Measurements from ENCODE around the gene POU5F1. TPM values are rescaled to one million over a fixed set of nuclear protein-coding genes. Genes with fewer than 3 reads are reported as not detected.

Gene POU5F1
- total RNA-seq, 2 experiments from 2014 or later, result 0.15 TPM; not detected in 1

DNA sequence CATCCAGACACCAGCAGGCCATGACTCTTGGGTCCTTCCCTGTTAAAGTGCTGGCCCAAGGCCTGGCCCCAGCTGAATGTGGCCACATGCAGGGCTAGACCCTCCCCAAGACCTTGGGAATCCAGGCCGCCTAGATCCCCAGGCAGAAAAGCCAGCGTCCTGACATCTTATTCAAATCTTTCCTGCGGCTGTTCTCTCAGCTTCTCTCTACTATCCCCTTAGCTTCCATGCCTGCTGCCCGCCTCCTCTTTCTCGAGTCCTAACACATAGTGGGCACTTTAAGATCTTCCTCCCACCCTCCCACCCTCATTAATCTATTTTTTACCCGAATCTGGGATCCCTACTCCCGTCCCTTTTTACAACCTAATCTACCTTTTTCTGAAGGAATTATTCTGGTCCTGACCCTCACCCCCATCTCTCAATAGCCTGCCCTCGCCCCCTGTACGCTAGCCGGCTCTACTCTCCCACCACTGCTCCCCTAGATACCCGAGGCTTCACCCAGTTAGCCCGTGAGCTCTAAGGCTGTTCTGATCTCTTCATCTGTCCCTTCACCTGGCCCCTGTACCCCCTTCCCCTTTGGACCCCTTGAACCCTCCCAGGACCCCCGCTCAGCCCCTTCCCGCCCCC, 12.9 kb downstream of the POU5F1 start, which contains the start of gene CCHCR1:
TSS of gene CCHCR1 (minus strand) at position 290 of the 627 bp plus-strand sequence. CDS start at position 88, 202 bp downstream.
- POLR2A ChIA-PET, result no interaction called here
- CTCF ChIA-PET, result interaction anchor here (1.4 to 1.5 kb wide), 2 partner anchors 12 to 20 kb away, joined by 4 read pairs; no protein-coding TSS in a partner anchor

DNA sequence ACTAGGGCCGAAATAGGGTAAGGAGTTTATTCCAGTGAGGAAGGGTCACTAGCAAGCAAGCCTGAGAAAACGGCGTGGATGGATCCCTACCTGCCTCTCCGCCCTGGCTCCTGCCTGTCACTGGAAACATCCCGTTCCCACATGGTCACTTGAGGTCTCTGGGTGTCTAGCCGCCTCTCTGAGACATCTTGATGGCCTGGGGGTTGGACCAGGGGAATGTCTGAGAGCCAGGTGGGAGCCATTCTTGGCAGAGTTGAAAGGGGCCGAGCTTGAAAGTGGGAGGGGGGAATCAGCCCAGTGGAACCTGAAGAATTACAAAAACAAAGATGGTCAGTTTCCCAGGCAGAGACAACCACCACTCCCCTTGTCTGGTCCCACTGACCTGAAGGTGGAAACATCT, 13.8 kb downstream of the POU5F1 start:
- CTCF ChIA-PET, result no interaction called here
- POLR2A ChIA-PET, result no interaction called here

DNA sequence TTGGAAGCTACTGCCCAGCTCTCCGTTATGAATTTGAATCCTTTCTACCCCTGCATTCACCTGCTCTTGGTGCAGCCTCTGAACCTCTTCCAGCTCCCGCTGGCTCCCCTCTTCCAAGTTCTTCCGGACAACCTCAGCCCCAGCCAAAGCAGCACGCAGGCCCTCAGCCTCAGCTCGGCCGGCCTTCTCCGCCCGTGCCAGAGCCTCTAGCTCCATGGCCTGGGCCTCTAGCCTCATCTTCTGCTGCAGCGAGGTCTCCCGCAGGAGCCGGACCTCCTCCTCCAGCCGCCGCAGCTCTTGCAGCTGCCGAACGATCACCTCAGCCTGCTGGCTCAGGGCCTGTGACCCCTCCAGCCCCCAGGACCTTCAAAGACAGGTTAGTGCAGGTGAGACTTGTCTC, 16.0 kb downstream of the POU5F1 start:
- POLR2A ChIA-PET, result no interaction called here
- CTCF ChIA-PET, result no interaction called here

DNA sequence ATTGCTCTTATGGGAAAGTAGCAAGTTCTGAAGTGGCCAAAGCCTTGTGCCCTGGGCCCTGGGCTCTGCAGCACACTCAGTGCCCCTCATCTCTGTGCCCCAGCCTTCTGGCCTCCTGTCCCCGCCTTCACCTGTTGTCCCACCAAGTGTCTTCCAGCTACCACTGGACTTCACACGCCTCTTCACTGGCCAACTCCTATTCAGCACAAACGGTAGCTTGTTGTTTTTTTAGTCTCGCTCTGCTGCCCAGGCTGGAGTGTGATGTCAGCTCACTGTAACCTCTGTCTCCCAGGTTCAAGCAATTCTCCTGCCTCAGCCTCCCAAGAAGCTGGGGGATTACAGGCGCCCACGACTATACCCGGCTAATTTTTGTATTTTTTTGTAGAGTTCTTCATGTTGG, 17.7 kb downstream of the POU5F1 start:
- ChIA-PET CTCF (interaction anchor here (0.6 kb wide), 1 partner anchor 407 kb away, joined by 3 read pairs; no protein-coding TSS in a partner anchor), POLR2A (no interaction called here)

DNA sequence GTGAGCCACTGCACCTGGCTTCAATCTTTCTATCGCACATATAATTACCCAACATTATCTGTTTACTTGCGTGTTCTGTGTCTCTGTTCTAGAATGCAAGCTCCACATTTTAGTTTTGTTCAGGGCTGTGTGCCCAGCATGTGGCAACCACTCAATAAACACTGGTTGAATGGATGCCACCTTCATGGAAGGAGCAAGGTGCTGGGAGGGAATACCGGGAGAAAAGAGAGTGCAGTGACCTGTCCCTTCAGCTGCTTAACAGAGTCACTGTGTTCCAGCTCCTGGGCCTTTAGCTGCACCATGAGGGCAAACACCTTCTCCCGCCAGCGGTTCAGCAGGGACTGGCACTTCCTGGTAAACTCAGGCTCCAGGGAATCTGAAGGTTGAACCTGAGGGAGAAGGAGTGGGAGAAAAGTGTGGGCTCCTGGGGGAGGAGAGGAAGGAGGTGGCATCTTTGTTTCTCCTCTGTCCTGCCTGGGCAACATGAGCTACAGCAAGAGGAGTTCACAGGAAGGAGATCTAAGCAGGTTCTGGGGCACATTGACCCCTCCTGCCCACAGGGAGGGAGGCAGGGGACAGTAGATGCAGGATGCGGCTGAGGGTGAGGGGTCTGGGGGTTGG, 20.5 kb downstream of the POU5F1 start:
- POLR2A ChIA-PET, result no interaction called here
- CTCF ChIA-PET, result interaction anchor here (0.5 to 2.1 kb wide), 2 partner anchors 11 to 413 kb away, joined by 3 to 6 read pairs; partner anchors contain the start of gene PSORS1C2

DNA sequence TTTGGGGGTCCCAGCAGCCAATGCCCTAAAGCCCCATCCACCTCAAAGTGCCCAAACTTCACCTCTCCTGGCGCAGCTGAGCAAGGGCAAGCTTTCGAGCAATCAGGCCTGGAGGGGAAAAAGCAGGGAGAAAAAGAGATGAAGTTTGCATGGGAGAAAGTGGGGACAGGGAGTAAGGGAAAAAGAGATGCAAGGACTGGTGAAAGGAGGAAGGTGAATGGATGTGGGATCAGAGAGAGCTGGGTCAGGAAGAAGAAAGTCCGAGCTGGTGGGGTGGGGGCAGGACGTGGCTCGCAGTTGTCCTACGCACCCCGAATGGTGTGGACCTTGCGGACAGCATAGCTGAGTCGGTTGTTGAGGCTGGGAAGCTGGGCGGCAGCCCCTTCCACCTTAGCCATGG, 25.1 kb downstream of the POU5F1 start:
- ChIA-PET CTCF (no interaction called here), POLR2A (no interaction called here)

DNA sequence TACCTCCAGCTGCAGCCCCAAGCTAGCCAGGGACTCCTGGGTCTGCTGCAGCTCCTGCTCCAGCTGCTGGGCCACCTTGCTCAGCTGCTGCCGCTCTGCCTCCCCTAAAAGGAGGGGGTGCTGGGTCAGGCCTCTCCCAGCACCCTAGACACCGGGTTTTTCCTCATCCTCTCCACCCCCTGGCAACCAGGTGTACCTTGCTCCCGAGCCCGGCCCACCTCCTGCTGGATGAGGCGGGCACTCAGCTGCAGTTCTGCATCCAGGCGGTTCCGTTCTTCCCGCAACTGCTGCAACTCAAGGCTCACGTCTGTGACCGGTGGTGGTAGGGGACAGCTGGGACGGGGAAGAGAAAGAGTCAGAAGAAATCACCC, 25.5 kb downstream of the POU5F1 start:
- ChIA-PET POLR2A (no interaction called here), CTCF (no interaction called here)

DNA sequence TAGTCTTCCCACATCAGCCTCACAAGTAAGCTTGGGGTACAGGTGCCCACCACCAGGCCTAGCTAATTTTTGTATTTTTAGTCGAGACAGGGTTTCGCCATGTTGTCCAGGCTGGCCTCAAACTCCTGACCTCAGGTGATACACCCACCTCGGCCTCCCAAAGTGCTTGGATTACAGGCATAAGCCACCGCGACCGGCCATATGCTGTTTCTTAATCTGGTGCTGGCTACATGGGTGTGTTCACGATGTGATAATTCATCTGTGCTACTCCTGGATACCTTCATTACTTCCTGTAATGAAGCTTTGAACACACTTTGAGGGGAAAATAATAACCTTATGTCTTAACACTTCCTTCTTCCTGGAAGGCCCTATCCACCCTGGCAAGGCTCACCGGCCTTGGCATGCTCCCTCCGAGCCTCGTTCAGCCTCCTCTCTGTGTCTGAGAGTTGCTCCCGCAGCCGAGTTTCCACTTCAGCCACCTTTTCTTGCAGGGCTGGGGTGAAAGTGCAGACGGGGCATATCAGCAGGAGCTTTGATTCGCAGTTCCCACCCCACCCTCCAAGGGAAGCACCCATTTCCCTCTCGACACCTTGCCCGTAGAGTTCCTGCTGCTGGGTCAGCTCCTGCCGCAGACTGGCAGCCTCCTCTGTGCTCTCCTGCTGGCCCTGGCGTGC, 26.0 kb downstream of the POU5F1 start:
- POLR2A ChIA-PET, result no interaction called here
- CTCF ChIA-PET, result interaction anchor here (1.5 kb wide), 1 partner anchor 14 kb away, joined by 6 read pairs; no protein-coding TSS in a partner anchor

DNA sequence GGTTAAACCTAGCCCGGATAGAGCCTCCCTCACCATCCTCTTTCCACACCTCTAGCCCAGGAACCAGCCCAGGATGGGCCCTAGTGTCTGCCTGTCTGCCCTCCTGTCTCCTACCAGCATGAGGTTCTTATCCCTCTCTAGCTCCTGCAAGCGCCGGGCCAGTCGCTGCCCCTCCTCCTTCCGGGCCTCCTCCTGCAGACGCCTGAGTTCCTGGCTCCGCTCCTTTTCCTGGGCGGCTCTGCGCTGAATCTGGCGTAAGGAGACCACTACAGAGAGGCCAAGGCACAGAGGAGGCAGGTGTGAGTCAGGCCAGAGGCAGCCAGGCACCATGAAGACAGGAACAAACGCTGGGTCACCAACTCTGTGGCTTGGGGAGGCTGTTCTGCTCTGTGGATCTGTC, 27.3 kb downstream of the POU5F1 start:
- ChIA-PET POLR2A (no interaction called here), CTCF (interaction anchor here (1.5 kb wide), 1 partner anchor 13 kb away, joined by 6 read pairs; no protein-coding TSS in a partner anchor)

DNA sequence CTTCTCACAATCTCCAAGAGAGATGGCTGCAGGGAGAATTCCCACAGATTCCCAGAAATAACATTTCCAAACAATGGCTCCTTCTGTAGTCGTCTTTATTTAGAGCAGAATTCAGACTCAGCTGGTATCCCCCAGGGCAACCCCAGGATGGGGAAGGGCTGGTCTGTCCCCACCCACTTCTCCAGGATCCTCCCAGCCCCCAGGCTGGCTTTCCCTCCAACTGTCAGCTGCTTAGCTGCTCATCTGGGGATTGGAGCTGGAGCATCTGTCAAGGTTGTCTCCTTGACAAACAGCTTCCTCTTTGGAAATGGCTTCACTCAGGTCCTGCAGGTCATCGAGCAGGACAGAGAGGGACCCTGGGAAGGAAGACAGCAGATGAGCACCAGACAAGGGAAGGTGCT, 28.1 kb downstream of the POU5F1 start:
- POLR2A ChIA-PET, result no interaction called here

DNA sequence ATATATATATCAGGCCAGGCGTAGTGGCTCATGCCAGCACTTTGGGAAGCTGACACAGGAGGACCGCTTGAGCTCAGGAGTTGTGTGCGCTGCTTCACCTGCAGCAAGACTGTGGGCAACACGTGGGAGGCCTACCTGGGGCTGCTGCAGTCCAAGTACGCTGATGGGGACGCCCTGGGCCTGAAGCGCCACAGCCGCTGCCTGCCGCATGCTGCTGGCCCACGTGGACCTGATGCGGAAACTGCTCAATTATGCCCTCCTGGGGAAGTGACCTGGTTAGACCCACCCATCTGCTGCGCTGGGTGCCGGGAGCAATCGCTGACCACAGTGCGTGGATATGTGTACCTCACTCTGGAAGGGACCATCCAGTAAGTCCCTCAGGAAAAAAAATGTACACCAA, 29.8 kb downstream of the POU5F1 start:
- ChIA-PET CTCF (no interaction called here), POLR2A (no interaction called here)

More for the DNA sequence above, 28.1 kb downstream of the POU5F1 start:
- CTCF ChIA-PET, result interaction anchor here (1.1 to 1.3 kb wide), 2 partner anchors 18 to 50 kb away, joined by 3 to 5 read pairs; no protein-coding TSS in a partner anchor

DNA sequence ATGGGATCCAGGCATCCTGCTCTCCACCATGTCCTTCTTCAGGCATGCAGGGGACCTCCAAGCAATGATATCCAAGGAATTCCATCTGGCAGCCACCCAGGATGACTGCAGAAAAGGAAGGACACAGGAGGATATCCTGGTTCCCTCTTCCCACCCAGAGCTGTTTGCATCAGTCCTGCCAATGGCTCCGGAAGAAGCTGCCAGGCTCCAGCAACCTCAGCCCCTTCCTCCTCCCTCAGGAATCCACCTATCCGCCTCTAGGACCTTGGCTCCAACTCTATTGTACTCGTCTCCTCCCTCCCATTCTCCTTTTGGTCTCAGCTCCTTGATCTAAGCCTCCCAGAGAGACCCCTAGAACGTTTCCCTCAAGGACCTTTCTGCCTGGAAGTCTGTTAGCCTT, 30.9 kb downstream of the POU5F1 start:
- POLR2A ChIA-PET, result no interaction called here
- CTCF ChIA-PET, result interaction anchor here (0.9 to 3.2 kb wide), 3 partner anchors 11 to 236 kb away, joined by 3 to 18 read pairs (median 6); no protein-coding TSS in a partner anchor

DNA sequence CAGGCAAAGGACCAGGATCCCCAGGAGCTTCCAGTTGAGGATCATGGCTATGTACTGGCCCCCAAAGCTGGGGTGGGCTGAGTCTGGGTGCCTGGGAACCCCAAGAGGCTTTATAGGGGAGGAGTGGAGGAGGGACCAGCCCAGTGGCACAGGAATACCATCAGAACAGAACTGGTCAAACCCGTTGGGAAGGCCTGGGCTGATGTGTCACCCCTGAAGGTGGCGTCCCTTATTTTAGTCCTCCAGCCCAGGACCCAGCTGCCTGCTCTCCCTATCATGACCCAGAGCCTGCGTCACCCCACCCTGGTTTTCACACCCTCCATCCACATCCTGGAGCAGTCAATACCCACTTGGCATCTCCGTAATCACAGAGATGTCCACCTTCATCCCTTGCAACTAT, 31.5 kb downstream of the POU5F1 start, which contains the start of gene PSORS1C2:
TSS of gene PSORS1C2 (minus strand) at position 85 of the 400 bp plus-strand sequence. CDS start at position 45, 40 bp downstream.
- ChIA-PET CTCF (interaction anchor here (0.6 to 3.2 kb wide), 6 partner anchors 8 to 236 kb away, joined by 3 to 18 read pairs (median 4); no protein-coding TSS in a partner anchor), POLR2A (no interaction called here)

DNA sequence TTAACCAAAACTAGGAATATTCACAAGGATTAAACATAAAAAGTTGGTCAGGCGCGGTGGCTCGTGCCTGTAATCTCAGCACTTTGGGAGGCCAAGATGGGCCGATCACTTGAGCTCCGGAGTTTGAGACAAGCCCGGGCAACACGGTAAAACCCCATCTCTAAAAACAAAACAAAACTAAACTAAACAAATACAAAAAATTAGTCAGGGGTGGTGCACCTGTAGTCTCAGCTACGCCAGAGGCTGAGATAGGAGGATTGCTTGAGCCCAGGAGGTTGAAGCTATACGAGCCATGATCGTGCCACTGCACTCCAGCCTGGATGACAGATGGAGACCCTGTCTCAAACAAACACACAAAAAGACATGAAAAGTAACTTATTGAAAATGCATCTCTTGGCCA, 34.8 kb downstream of the POU5F1 start:
- POLR2A ChIA-PET, result no interaction called here
- CTCF ChIA-PET, result interaction anchor here (0.8 to 1.3 kb wide), 2 partner anchors 8 to 231 kb away, joined by 3 to 4 read pairs; no protein-coding TSS in a partner anchor

DNA sequence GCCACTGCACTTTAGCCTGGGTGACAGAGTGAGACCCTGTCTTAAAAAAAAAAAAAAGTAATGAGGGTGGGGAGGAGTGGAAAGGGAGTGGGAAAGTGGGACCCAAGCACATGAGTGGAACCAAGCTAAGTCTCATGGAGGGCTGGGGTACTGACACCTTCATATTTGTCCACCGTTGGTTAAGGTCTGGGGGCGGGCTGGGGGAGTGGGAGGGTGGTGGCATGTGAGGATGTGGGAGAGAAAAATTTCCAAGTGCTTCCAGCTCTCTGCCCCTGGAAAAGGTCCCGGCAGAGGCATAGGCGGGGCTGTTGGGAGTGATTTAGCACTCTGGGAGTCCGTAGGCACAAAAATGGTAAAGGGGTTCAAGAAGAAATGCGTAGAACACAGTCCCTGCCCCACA, 37.7 kb downstream of the POU5F1 start:
- ChIA-PET POLR2A (interaction anchor here (0.5 to 0.7 kb wide), 3 partner anchors 177 to 379 kb away, joined by 4 to 6 read pairs (median 4); no protein-coding TSS in a partner anchor), CTCF (interaction anchor here (0.5 to 1.5 kb wide), 2 partner anchors 56 to 60 kb away, joined by 3 to 5 read pairs; no protein-coding TSS in a partner anchor)

DNA sequence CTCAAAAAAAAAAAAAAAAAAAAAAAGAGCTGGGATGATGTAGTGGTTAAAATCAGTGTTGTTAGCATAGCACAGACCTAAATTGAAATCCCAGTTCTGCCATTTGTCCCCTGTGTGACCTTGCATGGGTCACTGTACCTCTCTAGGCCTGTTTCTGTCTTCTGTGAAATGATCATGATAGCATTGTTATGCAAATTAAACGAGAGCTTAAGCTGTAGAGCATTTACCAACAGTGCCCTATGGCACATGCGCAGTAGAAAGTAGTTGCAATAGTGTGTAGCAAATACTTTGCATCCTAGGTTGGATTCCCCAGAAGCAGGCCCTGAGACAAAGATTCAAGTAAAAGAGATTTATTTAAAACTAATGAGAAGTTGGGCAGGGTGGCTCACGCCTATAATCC, 38.9 kb downstream of the POU5F1 start:
- ChIA-PET CTCF (no interaction called here), POLR2A (no interaction called here)

DNA sequence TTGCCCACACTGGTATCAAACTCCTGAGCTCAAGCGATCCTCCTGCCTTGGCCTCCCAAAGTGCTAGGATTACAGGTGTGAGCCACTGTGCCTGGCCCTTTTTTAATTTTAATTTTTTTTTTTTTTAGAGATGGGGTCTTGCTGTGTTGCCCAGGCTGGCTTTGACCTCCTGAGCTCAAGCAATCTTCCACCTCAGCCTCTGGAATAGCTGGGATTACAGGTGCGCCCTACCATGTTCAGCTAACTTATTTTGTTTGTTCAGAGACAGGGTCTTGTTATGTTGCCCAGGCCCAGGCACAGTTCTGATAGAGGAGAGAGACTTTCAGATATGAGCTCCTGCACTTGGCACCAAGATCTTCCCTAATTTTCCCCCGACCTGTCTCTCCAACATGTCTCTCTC, 39.7 kb downstream of the POU5F1 start:
- CTCF ChIA-PET, result interaction anchor here (1.1 to 1.8 kb wide), 4 partner anchors 13 to 268 kb away, joined by 3 to 6 read pairs (median 4); no protein-coding TSS in a partner anchor
- POLR2A ChIA-PET, result interaction anchor here (0.7 kb wide), 1 partner anchor 49 kb away, joined by 7 read pairs; no protein-coding TSS in a partner anchor

DNA sequence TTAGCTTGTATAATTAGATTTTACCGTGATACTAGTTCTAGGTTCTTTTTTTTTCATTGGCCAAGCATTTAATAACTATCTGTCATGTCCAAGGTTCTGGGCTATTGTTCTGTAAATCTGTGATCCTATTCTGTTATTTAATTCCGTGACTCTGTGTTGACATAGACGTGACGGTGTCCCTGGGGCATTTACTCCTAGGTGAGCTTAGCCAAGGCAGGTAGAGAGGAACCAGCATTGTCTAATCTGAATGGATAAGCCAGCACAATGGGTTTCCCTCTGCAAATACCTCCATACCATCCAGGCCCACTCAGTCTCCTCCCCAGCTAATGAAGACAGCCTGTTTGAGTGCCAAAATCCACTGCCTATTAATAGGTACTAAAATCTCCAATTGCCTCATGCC, 41.4 kb downstream of the POU5F1 start:
- ChIA-PET POLR2A (no interaction called here), CTCF (interaction anchor here (0.6 to 1.8 kb wide), 4 partner anchors 8 to 248 kb away, joined by 3 to 6 read pairs (median 5); no protein-coding TSS in a partner anchor)

DNA sequence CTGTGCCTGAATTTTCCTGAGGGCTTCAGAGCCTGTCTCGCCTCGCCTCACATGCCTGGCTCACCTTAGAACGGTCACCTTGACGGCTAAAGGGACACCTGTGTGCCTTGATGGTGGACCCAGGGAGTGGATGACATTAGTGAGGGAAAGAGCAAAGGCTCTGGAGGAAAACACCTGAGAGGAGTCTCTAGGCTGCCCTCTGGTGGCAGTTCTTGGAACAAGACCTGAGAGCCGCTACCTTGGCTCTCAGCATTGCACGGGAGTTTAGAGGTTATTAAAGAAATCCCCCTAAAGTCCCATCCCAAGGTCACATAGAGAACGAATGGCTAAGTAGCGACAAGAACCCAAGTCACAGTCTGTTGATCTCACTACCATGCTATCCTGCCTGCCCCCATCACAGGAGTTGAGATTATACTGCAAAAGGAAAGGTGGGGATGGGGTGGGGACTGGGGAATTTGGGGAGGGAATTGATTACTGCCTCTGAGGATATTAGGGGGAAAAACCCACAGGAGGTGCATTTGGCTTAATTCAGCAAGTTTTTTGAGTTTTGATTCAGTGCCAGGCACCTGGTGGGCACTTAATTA, 42.3 kb downstream of the POU5F1 start:
- POLR2A ChIA-PET, result no interaction called here
- CTCF ChIA-PET, result interaction anchor here (0.6 to 1.8 kb wide), 6 partner anchors 8 to 376 kb away, joined by 3 to 6 read pairs (median 4); no protein-coding TSS in a partner anchor

Measured in activated CD8-positive, alpha-beta memory T cell treated with anti-CD3 and anti-CD28 coated beads for 36 hours (primary cell).